SH-SY5Y (cell line): ENCODE measurements around the gene MYO1B.

Source experiments
- GATA2 ChIP-seq: IDR thresholded peaks from 2 replicates; pipeline ENCODE4 v1.6.1; 2011; ENCODE audit warnings: mild to moderate bottlenecking, low read depth, low read length
- GATA3 ChIP-seq: IDR thresholded peaks from 2 replicates; pipeline ENCODE4 v1.6.1; 2011; ENCODE audit warnings: low read depth, mild to moderate bottlenecking, low read length, moderate library complexity

- TF ChIP-seq GATA3 = no peak
- no peak for TF ChIP-seq GATA2
These were observed 165.6 kb downstream of the MYO1B start for GRCh38 chr2:191410646-191411436.
